ENCODE results near the gene SLC39A5. TPM values are rescaled to one million over a fixed set of nuclear protein-coding genes. Genes with fewer than 3 reads are reported as not detected.
A peak's percentile ranks its signal among the peaks of the same experiment; 100 is the strongest.
"Not testable (repeated sequence)": the region's sequence is repeated elsewhere in the genome, so short reads cannot be mapped to it uniquely, and the experiment has no call there.

The SLC39A5 gene
- polyA plus RNA-seq, 3 donors, result 0.21 to 0.25 TPM; not detected in 1

DNA sequence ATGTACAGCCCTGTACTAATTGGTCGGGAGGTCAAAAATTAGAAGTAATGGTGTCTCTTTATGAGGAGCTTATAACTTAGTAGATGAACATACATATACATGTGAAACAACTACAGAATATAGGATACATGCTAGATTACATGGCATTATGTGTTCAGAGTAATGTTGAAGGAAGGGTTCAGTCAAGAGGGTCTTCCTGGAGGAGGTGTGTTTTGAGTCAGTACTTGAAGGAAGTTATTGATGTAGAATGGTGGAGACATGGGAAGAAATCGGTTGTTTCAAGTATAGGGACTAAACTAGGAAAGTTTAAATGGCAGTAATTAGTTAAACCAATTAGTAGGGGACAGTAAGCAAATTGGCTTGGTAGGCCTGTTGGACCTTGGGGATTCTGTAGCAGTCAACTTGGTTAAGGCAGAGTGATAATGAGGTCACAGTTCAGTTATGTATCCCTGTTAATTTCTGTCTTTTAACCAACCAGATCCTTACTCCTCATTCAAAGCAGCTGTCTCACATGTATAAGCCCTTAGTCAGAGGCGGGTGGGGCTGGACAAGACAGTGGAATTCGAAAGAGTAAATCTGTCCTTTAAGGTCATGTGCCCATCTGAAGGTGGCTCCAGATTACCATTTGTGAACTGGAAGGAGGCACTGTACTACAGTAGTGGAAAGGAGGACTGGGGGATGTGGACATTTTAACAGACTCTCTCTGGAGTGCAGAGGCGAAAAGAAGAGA is 31.8 kb downstream of the SLC39A5 start:
- Histone ChIP-seq H3K27ac (ENCODE audit: low read depth in 1 of 2, low read length in 2 of 2) (no peak overlapping the region), H3K27me3 (ENCODE audit: control insufficient read depth in 2 of 2, insufficient read depth in 2 of 2, low read length in 2 of 2) (no peaks in the 10 kb centered on the region), H3K36me3 (replicated peaks in 1 of 2; ENCODE audit: control insufficient read depth in 1 of 2, insufficient read depth in 2 of 2, low read length in 2 of 2) (peaks cover 0 to 3% of the 10 kb centered on the region in 2 donors), H3K4me2 (replicated peaks; ENCODE audit: extremely low read depth, low read length, poor library complexity, severe bottlenecking) (no peak overlapping the region), H3K4me3 (replicated peaks in 1 of 3; ENCODE audit: low read depth in 2 of 3, low read length in 3 of 3) (no peak overlapping the region), H3K4me1 (ENCODE audit: control insufficient read depth in 1 of 2, insufficient read depth in 2 of 2, low read length in 2 of 2) (peaks cover 26 to 28% of the 10 kb centered on the region in 2 donors), H4K20me1 (ENCODE audit: insufficient read depth, low read length) (peaks cover 11% of the 10 kb centered on the region), H3K9me3 (replicated peaks in 1 of 2; ENCODE audit: control insufficient read depth in 1 of 2, insufficient read depth in 1 of 2, low read length in 2 of 2) (no peaks in the 10 kb centered on the region), H3K79me2 (ENCODE audit: insufficient read depth, low read length) (peaks cover 12% of the 10 kb centered on the region), H3K9ac (ENCODE audit: insufficient read depth, low read length, poor library complexity, severe bottlenecking) (no peak overlapping the region), H2AFZ (ENCODE audit: insufficient read depth, low read depth, low read length, poor library complexity, severe bottlenecking) (peak overlapping the region; percentile 29)
- Mint-ChIP-seq H3K36me3 (no peaks in the 10 kb centered on the region), H3K27me3 (ENCODE audit: low read depth in 3 of 3) (peaks cover 0 to 3% (median 0%) of the 10 kb centered on the region in 3 donors), H3K4me3 (no peak overlapping the region), H3K9me3 (no peaks in the 10 kb centered on the region), H3K4me1 (peaks cover 27% of the 10 kb centered on the region), H3K27ac (no peak overlapping the region)
- DNase-seq, result no peak
- 92% methylated on average over 3 of the region's 5 CpGs for whole genome bisulfite sequencing (ENCODE audit: insufficient coverage)
- intact Hi-C loops (cut with micrococcal nuclease), result no loop called here
- TF ChIP-seq, protein P1, sequence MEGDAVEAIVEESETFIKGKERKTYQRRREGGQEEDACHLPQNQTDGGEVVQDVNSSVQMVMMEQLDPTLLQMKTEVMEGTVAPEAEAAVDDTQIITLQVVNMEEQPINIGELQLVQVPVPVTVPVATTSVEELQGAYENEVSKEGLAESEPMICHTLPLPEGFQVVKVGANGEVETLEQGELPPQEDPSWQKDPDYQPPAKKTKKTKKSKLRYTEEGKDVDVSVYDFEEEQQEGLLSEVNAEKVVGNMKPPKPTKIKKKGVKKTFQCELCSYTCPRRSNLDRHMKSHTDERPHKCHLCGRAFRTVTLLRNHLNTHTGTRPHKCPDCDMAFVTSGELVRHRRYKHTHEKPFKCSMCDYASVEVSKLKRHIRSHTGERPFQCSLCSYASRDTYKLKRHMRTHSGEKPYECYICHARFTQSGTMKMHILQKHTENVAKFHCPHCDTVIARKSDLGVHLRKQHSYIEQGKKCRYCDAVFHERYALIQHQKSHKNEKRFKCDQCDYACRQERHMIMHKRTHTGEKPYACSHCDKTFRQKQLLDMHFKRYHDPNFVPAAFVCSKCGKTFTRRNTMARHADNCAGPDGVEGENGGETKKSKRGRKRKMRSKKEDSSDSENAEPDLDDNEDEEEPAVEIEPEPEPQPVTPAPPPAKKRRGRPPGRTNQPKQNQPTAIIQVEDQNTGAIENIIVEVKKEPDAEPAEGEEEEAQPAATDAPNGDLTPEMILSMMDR (IDR thresholded peaks at IDR 0.05), result no peak

DNA sequence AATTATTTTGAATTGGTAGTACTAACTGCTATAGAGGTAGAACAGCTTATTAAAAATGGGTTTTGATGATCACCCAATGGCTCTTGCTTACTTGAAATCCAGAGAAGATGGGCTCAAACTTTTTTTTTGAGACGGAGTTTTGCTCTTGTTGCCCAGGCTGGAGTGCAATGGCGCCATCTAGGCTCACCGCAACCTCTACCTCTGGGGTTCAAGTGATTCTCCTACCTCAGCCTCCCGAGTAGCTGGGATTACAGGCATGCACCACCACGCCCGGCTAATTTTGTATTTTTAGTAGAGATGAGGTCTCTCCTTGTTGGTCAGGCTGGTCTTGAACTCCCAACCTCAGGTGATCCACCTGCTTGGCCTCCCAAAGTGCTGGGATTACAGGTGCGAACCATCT is 33.1 kb downstream of the SLC39A5 start:
- H3K9ac ChIP-seq (ENCODE audit: insufficient read depth, low read length, poor library complexity, severe bottlenecking); H3K9me3 ChIP-seq (replicated peaks in 1 of 2; ENCODE audit: control insufficient read depth in 1 of 2, insufficient read depth in 1 of 2, low read length in 2 of 2); H3K9me3 Mint-ChIP-seq; H3K79me2 ChIP-seq (ENCODE audit: insufficient read depth, low read length); H3K4me3 Mint-ChIP-seq; intact Hi-C loops (cut with micrococcal nuclease); H2AFZ ChIP-seq (ENCODE audit: insufficient read depth, low read depth, low read length, poor library complexity, severe bottlenecking); H4K20me1 ChIP-seq (ENCODE audit: insufficient read depth, low read length); H3K27me3 ChIP-seq (ENCODE audit: control insufficient read depth in 2 of 2, insufficient read depth in 2 of 2, low read length in 2 of 2); H3K27me3 Mint-ChIP-seq (ENCODE audit: low read depth in 3 of 3); H3K4me2 ChIP-seq (replicated peaks; ENCODE audit: extremely low read depth, low read length, poor library complexity, severe bottlenecking); H3K36me3 ChIP-seq (replicated peaks in 1 of 2; ENCODE audit: control insufficient read depth in 1 of 2, insufficient read depth in 2 of 2, low read length in 2 of 2); H3K36me3 Mint-ChIP-seq; H3K4me3 ChIP-seq (replicated peaks in 1 of 3; ENCODE audit: low read depth in 2 of 3, low read length in 3 of 3); DNase-seq; H3K27ac ChIP-seq (ENCODE audit: low read depth in 1 of 2, low read length in 2 of 2): not testable (repeated sequence)
- peaks cover 26% of the 10 kb centered on the region for H3K4me1 Mint-ChIP-seq
- peaks cover 24 to 30% of the 10 kb centered on the region in 2 donors for H3K4me1 ChIP-seq (ENCODE audit: control insufficient read depth in 1 of 2, insufficient read depth in 2 of 2, low read length in 2 of 2)
- WGBS (ENCODE audit: insufficient coverage), result 90% methylated on average over 2 of the region's 7 CpGs
- H3K27ac Mint-ChIP-seq, result peak overlapping the region in 1 of 7 donors; percentile 77

DNA sequence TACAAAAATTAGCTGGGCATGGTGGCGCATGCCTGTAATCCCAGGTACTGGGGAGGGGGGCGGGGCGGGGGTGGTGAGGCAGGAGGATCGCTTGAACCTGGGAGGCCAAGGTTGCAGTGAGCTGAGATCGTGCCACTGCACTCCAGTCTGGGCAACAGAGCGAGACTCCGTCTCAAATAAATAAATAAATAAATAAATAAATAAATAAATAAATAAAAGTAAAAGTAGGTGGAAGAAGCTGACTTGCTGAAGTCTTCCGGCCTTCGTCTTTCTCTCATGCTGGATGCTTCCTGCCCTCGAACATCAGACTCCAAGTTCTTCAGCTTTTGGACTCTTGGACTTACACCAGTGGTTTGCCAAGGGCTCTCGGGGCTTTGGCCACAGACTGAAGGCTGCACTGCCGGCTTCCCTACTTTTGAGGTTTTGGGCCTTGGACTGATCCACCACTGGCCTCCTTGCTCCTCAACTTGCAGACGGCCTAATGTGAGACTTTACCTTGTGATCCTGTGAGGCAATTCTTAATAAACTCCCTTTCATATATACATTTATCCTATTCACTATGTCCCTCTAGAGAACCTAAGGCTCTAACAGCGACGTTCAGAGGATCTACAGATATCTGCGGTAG is 36.3 kb downstream of the SLC39A5 start:
- H3K9ac ChIP-seq (ENCODE audit: insufficient read depth, low read length, poor library complexity, severe bottlenecking), result peak overlapping the region; percentile 67
- peak overlapping the region; percentile 66 to 92 (median 85) for H3K4me3 ChIP-seq (replicated peaks in 1 of 3; ENCODE audit: low read depth in 2 of 3, low read length in 3 of 3)
- H3K79me2 ChIP-seq (ENCODE audit: insufficient read depth, low read length); H4K20me1 ChIP-seq (ENCODE audit: insufficient read depth, low read length); H3K9me3 ChIP-seq (replicated peaks in 1 of 2; ENCODE audit: control insufficient read depth in 1 of 2, insufficient read depth in 1 of 2, low read length in 2 of 2); intact Hi-C loops (cut with micrococcal nuclease); H3K27me3 ChIP-seq (ENCODE audit: control insufficient read depth in 2 of 2, insufficient read depth in 2 of 2, low read length in 2 of 2); H3K9me3 Mint-ChIP-seq; DNase-seq; H3K27me3 Mint-ChIP-seq (ENCODE audit: low read depth in 3 of 3): not testable (repeated sequence)
- Mint-ChIP-seq H3K4me3 (peak overlapping the region; percentile 87 to 94), H3K4me1 (peaks cover 20% of the 10 kb centered on the region), H3K27ac (peak overlapping the region; percentile 76 to 94 (median 84)), H3K36me3 (peaks cover 10 to 16% of the 10 kb centered on the region in 2 donors)
- H3K4me2 ChIP-seq (replicated peaks; ENCODE audit: extremely low read depth, low read length, poor library complexity, severe bottlenecking), result peak overlapping the region; percentile 93
- H2AFZ ChIP-seq (ENCODE audit: insufficient read depth, low read depth, low read length, poor library complexity, severe bottlenecking), result peak overlapping the region; percentile 94
- peaks cover 15 to 21% of the 10 kb centered on the region in 2 donors for H3K4me1 ChIP-seq (ENCODE audit: control insufficient read depth in 1 of 2, insufficient read depth in 2 of 2, low read length in 2 of 2)
- 16% methylated on average over 8 of the region's 16 CpGs for WGBS (ENCODE audit: insufficient coverage)
- peak overlapping the region; percentile 79 to 82 for H3K27ac ChIP-seq (ENCODE audit: low read depth in 1 of 2, low read length in 2 of 2)
- peaks cover 10 to 14% of the 10 kb centered on the region in 2 donors for H3K36me3 ChIP-seq (replicated peaks in 1 of 2; ENCODE audit: control insufficient read depth in 1 of 2, insufficient read depth in 2 of 2, low read length in 2 of 2)

Measured in CD14-positive monocyte (primary cell).